NB4 (cell line): Measurements from ENCODE around the gene RCAN3.

Experiments used
- CTCF ChIP-seq: IDR thresholded peaks from one replicate; pipeline ENCODE4 v1.5.1; 2012; ENCODE audit warnings: low read depth, low read length
- MYC ChIP-seq: IDR thresholded peaks from 2 replicates; pipeline ENCODE4 v1.6.1; 2011; ENCODE audit warnings: low read depth, low read length
- POLR2A ChIP-seq: IDR thresholded peaks from 2 replicates; pipeline ENCODE4 v1.6.1; 2011; ENCODE audit warnings: mild to moderate bottlenecking; ENCODE audit not compliant: insufficient read length; ENCODE audit errors: extremely low read depth

- TF ChIP-seq CTCF (no peak), POLR2A (no peak), MYC (no peak)
These were observed 21.5 kb upstream of the RCAN3 start for GRCh38 chr1:24481101-24481500.
